Suppressor macrophage (primary cell): Measurements from ENCODE around the gene BOD1L2.

ENCODE experiments used
- DNase-seq, 4 experiments: peaks; one replicate each; pipeline ENCODE4 v3.0.0-alpha.2; 2020 to 2022
- total RNA-seq, 17 experiments: gene quantifications; one replicate each; lab custom pipeline; 2026; ENCODE audit warnings: mixed read lengths in 6 of 17, inconsistent platforms in 3 of 17; lab: John Stamatoyannopoulos, UW

Gene BOD1L2
- 0 to 0.55 (median 0) reads per million in 17 experiments for total RNA-seq

GRCh38 chr18:57146956-57147636 is at the start of gene BOD1L2:
Gene BOD1L2, plus strand, starts transcription at chr18:57147087. Its CDS starts 226 bp downstream, at chr18:57147313.
- DNase-seq, result no peak

- DNase-seq, result peak; percentile 26 to 77 (median 44)
Observed at GRCh38 chr18:57107140-57107832, 39.6 kb upstream of the BOD1L2 start.

GRCh38 chr18:57110290-57110689 is 36.6 kb upstream of the BOD1L2 start:
- no peak for DNase-seq

- DNase-seq, result no peak
Observed at GRCh38 chr18:57113799-57114420, 33.0 kb upstream of the BOD1L2 start.

- no peak for DNase-seq
Observed at GRCh38 chr18:57116598-57117132, 30.2 kb upstream of the BOD1L2 start.

GRCh38 chr18:57121542-57122112 is 25.3 kb upstream of the BOD1L2 start:
- DNase-seq, result no peak

GRCh38 chr18:57122936-57123510 is 23.9 kb upstream of the BOD1L2 start:
- no peak for DNase-seq

GRCh38 chr18:57125627-57126026 is 21.3 kb upstream of the BOD1L2 start:
- DNase-seq, result no peak

GRCh38 chr18:57128220-57128932 is 18.5 kb upstream of the BOD1L2 start:
- DNase-seq, result no peak

- DNase-seq, result no peak
Observed at GRCh38 chr18:57131101-57131500, 15.8 kb upstream of the BOD1L2 start.

GRCh38 chr18:57131782-57132181 is 15.1 kb upstream of the BOD1L2 start:
- no peak for DNase-seq

- no peak for DNase-seq
Observed at GRCh38 chr18:57134618-57135135, 12.2 kb upstream of the BOD1L2 start.

GRCh38 chr18:57135699-57136098 is 11.2 kb upstream of the BOD1L2 start:
- DNase-seq, result no peak

GRCh38 chr18:57137847-57138246 is 9.0 kb upstream of the BOD1L2 start:
- DNase-seq, result no peak

- no peak for DNase-seq
Observed at GRCh38 chr18:57141208-57142129, 5.4 kb upstream of the BOD1L2 start.

GRCh38 chr18:57142324-57142723 is 4.6 kb upstream of the BOD1L2 start:
- no peak for DNase-seq

GRCh38 chr18:57143265-57143664 is 3.6 kb upstream of the BOD1L2 start:
- no peak for DNase-seq

- DNase-seq, result no peak
Observed at GRCh38 chr18:57148263-57148662, 1.4 kb downstream of the BOD1L2 start.

GRCh38 chr18:57149051-57149450 is 2.2 kb downstream of the BOD1L2 start:
- peak in 1 of 4 experiments; percentile 1 for DNase-seq

- DNase-seq, result peak in 3 of 4 experiments; percentile 2 to 56 (median 39)
Observed at GRCh38 chr18:57149531-57149930, 2.6 kb downstream of the BOD1L2 start.

- no peak for DNase-seq
Observed at GRCh38 chr18:57150081-57150480, 3.2 kb downstream of the BOD1L2 start.
